ENCODE data around the gene INO80.

The INO80 gene

GRCh38 chr15:41043276-41043951 lies 72.7 kb downstream of the INO80 start:
- DNase-seq (ENCODE audit: low read depth in 1 of 2, low spot score in 1 of 2): no peak

GRCh38 chr15:41042851-41043250 lies 73.2 kb downstream of the INO80 start:
- no peak for DNase-seq (ENCODE audit: low read depth in 1 of 2, low spot score in 1 of 2)

- no peak for DNase-seq (ENCODE audit: low read depth in 1 of 2, low spot score in 1 of 2)
These were observed 77.0 kb downstream of the INO80 start for GRCh38 chr15:41039121-41039520.

DNA sequence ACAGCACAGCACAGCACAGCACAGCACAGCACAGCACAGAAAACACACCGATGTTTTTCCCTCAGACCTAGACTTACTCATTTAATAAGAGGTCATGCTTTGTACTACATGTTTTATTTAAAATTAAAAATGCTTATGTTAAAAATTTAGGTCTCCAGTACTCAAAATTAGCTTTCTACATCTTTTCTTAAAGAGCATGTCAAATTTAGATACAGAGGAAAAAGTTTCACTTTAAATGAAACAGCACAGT lies 84.1 kb downstream of the INO80 start:
- DNase-seq (ENCODE audit: low read depth in 1 of 2, low spot score in 1 of 2): no peak

DNA sequence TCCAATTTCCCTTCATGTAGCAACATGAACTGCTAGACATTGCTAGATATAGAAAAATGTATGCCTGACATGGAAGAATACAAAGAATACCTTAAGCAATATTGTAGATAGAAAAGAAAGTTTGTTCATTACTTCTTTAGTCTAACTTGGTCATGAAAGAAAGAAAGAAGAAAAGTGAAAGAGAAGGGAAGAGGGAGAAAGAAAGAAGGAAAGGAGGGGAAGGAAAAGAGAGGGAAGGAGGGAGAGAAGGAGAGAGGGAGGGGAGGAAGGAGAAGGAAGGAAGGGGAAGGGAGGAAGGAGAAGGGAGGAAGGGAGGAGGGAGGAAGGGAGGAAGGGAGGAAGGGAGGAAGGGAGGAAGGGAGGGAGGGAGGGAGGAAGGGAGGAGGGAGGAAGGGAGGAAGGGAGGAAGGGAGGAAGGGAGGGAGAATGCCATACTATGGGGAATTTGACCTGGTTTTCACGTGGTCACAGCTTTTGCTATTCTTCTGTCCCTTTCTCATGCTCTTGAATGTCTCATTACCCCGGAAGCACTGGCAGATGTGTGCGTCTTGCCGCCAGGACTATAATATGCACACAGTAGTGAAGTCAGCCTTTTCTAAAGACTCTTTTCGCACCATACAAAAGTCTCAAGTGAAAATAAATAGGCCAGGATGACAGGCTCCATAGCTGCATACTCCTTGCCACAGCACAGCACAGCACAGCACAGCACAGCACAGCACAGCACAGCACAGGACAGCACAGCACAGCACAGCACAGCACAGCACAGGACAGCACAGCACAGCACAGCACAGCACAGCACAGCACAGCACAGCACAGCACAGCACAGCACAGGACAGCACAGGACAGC lies 84.6 kb downstream of the INO80 start:
- no peak for DNase-seq (ENCODE audit: low read depth in 1 of 2, low spot score in 1 of 2)

GRCh38 chr15:41028853-41029252 lies 87.2 kb downstream of the INO80 start:
- no peak for DNase-seq (ENCODE audit: low read depth in 1 of 2, low spot score in 1 of 2)

DNA sequence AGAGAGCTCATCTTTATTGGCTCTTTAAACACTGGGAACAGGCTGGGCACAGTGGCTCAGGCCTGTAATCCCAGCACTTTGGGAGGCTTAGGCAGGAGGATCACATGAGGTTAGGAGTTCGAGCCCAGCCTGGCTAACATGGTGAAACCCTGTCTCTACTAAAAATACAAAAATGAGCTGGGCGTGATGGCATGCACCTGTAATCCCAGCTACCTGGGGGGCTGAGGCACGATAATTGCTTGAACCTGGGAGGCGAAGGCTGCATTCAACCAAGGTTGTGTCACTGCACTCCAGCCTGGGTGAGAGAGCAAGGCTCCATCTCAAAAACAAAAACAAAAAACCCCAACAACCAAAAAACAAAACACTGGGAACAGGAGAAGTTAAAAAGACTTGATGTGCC lies 90.7 kb downstream of the INO80 start:
- no peak for DNase-seq (ENCODE audit: low read depth in 1 of 2, low spot score in 1 of 2)

DNA sequence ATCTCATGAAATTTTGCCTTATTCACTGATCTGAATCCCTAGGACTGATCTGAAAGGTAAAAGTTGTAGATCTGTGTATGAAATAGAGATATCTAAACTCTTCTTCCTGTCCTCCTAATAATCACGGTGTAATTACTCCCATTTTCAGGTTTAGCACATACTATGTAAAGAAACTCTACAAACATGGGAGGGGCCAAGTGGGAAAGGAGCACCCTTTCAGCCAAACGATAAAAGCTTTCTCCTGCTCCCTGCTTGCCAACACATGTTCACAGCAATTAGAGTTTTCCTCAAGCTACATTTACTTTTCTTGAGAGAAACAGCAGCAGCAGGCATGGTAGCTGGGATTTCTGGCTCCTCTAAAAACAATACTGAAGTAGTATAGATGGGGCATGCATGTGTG lies 91.2 kb downstream of the INO80 start:
- DNase-seq (ENCODE audit: low read depth in 1 of 2, low spot score in 1 of 2): no peak

GRCh38 chr15:41024131-41024530 lies 91.9 kb downstream of the INO80 start:
- no peak for DNase-seq (ENCODE audit: low read depth in 1 of 2, low spot score in 1 of 2)

DNA sequence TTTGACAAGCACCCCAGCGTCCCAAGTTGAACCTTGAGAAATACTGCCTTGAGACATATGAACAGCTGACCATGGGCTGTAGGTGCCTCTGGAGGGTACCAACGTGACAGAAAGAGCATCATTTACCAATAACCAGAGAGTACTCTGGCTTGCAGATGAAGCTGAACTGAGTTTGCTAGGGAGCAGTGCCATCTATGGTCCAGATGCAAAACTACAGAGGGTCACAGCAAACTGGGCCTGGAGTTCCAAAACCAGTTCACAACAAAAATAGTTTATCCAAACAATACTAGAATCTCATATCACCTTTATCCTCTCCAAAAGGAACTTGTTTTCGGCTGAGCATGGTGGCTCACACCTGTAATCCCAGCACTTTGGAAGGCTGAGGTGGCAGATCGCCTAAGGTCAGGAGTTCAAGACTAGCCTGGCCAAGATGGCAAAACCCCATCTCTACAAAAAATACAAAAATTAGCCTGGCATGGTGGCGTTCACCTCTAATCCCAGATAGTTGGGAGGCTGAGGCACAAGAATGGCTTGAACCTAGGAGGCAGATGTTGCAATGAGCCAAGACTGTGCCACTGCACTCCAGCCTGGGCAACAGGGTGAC lies 93.5 kb downstream of the INO80 start:
- no peak for DNase-seq (ENCODE audit: low read depth in 1 of 2, low spot score in 1 of 2)

DNA sequence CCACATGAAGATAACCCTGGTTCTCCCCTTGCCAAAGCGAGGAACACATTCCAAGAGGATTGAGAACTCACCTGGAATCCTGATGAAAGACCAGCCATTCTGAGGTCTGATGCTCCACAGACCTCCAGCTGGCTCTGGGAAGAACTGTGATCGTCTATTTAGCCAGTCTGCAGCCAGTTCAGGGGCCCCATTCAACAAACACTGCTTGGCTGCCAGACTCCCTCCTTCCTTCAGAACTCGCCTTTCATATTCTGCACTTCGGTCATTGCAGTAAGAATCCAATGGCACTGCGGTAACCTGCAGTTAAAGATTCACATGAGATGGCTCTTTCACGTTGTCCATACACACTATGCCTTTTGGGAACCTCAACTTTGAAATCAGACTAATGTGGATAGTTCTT lies 95.3 kb downstream of the INO80 start:
- DNase-seq (ENCODE audit: low read depth in 1 of 2, low spot score in 1 of 2): no peak

- no peak for DNase-seq (ENCODE audit: low read depth in 1 of 2, low spot score in 1 of 2)
These were observed 95.8 kb downstream of the INO80 start for GRCh38 chr15:41020311-41020710.

GRCh38 chr15:41019174-41019573 lies 96.9 kb downstream of the INO80 start:
- DNase-seq (ENCODE audit: low read depth in 1 of 2, low spot score in 1 of 2): no peak

DNA sequence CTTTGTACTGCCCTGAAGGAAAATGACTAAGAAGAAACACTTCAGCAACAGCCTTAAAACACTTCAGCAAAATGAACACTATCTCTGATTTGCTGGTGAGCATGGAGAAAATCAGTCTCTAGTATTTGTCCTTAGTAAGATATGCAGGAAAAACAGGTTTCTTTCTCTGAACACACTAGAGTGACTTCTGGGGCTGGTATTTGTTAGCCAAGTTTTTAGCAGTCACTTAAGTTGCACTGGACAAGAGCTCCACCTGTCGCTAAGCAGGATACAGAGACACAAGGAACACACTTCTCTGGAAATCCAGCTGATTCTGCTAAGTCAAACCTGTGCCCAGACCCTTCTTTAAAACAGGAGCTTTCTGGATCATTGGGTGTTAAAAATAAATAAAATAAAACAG lies 97.5 kb downstream of the INO80 start:
- DNase-seq (ENCODE audit: low read depth in 1 of 2, low spot score in 1 of 2): no peak

DNA sequence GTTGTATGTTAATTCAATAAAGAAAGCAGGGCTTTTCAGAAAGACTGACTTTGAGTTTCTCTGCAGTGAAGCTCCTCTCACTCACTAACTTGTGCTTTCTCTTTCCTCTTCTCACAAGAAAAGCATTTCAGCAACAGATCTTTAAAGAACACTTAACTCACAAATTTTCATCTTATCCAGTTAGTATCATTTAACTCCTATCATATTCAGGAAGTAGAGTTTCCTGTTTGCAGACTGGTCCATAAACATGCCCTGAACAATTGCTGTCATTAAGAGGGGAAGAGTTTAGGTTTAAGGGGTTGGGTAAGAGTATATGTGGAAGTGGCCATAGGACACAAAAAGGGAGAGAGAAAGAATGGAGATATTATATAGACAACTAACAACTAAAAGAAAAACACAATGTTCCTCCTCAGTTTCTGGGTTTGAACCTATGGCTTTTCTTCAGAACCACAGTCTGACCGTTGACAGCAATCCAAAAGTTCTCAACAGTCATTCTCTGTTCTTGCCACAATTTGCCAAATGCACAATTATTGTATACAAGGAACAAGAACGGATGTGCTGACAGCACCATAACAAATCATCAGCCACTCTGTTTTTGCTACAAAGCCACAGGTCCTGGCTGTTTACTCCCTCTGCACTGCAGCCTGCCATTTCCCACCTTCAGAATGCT lies 98.9 kb downstream of the INO80 start:
- no peak for DNase-seq (ENCODE audit: low read depth in 1 of 2, low spot score in 1 of 2)

DNA sequence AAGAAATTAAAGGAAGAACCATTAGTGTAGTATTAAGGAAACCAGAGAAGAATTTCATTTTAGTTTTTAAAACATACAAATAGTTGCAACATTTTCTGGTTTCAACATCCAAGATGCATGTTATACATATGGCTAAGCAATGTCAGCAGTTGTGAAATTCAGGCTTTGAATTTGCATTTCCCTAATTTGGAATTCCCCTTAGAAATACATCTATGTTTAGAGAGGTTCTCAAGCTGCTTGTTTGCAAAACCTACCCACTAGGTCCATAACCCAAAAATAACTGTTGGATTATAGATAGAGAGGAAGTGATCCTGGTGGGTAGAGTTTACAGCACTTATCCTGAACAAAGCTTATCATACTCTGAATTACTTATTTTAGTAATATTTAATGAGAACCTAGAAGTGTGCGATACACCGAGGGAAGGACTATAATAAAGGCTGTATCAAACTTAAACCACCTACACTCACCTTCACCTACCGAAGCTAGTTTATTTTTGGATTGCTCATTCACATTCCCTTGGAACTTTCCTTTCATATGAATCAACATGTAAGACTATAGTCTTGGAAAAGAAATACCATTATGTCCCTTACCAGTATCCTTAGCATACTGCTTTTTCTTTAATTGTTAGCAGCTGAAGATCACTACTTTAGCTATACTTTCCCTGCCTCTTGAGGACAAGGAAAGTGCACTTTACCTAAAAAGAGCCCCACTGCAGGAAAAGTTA lies 102.2 kb downstream of the INO80 start:
- DNase-seq (ENCODE audit: low read depth in 1 of 2, low spot score in 1 of 2): no peak

DNA sequence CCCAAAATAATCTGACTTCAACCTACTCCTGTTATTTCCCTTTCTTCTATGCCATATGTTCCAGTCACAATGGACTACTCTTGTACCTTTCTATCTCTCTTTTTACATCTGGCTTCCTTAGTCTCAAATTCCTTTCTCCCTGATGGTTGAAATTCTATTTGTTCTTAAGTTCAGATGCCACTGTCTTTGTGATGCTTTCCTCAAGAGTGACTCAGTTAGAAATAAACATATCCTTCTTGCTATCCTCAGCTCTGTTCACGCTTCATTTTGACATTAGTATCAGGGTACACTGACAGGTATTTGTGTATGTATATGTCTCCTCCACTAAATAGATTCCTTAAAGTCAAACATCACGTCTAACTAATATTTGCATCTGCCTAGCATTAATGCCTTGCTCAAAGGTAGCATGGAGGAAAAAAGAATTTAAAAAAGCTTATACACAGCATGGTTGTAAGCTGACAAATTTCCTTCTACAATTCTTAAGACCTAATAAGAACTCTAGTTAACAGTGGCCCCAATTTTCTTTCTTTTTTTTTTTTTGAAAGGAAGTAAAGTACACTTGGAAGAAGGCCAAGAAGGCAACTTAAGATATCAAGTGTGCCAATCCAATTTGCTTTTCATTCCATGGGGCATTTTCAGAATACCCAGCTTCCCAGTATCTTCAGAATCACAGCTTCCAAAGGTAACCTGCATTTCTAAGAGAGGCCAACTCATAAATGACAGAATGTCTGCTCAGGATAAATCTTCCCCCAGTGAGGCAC lies 104.8 kb downstream of the INO80 start:
- no peak for DNase-seq (ENCODE audit: low read depth in 1 of 2, low spot score in 1 of 2)

DNA sequence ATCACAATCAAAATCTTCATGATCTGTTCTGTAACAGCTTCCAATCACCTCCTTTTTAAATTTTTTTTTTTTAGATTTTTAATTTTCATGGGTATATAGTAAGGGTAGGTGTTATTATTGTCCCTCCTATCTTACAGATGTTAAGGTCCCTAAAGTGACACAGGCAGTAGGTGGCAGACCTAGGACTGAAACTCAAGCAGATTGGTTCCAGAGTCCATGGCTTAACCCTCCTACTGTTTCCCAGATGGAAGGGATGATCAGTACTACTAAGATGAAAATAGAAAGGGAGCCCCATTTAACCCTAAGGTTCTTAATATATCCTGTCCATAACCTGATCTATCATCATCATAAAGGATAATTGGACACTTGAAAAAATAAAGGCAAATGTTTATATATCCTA lies 105.7 kb downstream of the INO80 start:
- DNase-seq (ENCODE audit: low read depth in 1 of 2, low spot score in 1 of 2): no peak

DNA sequence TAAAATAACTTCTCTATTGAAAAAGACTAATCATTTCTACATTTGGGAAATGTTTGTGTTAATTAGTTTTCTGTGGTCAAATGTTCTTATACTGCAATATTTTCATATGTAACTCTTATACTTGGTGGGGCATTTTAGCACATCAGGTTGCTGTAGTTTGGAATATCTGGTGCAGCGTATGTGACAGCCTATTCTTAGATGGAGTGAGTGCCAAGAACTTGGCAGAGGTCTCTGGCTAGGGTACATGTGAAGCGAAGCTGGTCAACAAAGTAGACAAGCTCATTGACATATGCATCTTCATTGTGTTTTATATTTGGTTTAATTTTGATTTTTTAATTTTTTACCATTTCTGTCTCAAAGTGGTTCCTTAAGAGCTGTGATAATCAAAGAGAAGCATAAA lies 109.6 kb downstream of the INO80 start:
- DNase-seq (ENCODE audit: low read depth in 1 of 2, low spot score in 1 of 2): no peak

DNA sequence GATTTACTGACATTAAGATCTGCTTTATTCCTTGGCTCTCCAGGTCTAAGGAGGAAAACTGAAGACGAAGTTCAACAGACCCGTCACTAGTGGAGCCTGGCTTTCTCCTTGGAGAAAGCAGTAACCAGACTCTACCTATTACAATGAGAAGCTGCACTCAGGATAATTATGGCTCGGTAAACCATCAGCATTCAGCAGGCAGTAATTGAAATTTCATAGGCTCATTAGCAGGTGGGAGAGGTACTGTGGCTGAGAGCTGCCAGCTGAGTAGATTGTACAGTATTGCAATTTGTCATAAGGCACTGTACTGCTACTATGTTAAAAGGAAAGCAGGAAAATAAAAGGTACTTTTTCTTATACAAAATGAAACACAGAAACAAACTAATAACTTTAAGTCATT lies 111.6 kb downstream of the INO80 start:
- DNase-seq (ENCODE audit: low read depth in 1 of 2, low spot score in 1 of 2): no peak
